ENCODE data around the gene IGSF3. TPM values are rescaled to one million over a fixed set of nuclear protein-coding genes. Genes with fewer than 3 reads are reported as not detected.

The IGSF3 gene
- polyA plus RNA-seq, 1 experiment, result 0.15 TPM

DNA sequence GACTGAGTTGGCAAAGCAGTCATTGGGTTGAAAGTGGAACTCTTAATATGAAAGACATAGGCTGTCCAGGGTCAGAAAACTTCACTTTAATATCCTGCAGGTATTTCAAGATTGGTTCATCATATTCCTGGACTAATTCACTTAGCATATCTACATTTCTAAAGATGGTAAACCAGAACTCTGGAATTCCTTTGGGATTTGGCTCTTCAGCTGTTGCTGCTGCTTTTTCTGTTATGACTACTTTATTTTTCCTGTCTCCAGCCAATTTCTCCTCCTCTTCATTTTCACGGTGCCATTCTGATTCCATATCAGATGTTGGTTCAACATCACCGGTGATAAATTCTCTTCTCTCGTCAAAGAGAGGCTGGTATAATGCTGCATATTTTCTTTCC is 134.1 kb downstream of the IGSF3 start:
- POLR2A ChIA-PET, result no interaction called here
- Histone ChIP-seq H3K36me3 (ENCODE audit: control insufficient read depth, insufficient read depth, low read length) (no peaks in the 10 kb centered on the region), H3K27me3 (ENCODE audit: control insufficient read depth, insufficient read depth, low read length) (no peaks in the 10 kb centered on the region), H3K4me3 (ENCODE audit: low read depth, low read length) (no peak overlapping the region)
- CTCF ChIA-PET, result no interaction called here
- DNase-seq (ENCODE audit: low read depth), result no peak
- TF ChIP-seq, protein P1, sequence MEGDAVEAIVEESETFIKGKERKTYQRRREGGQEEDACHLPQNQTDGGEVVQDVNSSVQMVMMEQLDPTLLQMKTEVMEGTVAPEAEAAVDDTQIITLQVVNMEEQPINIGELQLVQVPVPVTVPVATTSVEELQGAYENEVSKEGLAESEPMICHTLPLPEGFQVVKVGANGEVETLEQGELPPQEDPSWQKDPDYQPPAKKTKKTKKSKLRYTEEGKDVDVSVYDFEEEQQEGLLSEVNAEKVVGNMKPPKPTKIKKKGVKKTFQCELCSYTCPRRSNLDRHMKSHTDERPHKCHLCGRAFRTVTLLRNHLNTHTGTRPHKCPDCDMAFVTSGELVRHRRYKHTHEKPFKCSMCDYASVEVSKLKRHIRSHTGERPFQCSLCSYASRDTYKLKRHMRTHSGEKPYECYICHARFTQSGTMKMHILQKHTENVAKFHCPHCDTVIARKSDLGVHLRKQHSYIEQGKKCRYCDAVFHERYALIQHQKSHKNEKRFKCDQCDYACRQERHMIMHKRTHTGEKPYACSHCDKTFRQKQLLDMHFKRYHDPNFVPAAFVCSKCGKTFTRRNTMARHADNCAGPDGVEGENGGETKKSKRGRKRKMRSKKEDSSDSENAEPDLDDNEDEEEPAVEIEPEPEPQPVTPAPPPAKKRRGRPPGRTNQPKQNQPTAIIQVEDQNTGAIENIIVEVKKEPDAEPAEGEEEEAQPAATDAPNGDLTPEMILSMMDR (IDR thresholded peaks at IDR 0.05; ENCODE audit: insufficient read depth, low read depth, low read length), result no peak

DNA sequence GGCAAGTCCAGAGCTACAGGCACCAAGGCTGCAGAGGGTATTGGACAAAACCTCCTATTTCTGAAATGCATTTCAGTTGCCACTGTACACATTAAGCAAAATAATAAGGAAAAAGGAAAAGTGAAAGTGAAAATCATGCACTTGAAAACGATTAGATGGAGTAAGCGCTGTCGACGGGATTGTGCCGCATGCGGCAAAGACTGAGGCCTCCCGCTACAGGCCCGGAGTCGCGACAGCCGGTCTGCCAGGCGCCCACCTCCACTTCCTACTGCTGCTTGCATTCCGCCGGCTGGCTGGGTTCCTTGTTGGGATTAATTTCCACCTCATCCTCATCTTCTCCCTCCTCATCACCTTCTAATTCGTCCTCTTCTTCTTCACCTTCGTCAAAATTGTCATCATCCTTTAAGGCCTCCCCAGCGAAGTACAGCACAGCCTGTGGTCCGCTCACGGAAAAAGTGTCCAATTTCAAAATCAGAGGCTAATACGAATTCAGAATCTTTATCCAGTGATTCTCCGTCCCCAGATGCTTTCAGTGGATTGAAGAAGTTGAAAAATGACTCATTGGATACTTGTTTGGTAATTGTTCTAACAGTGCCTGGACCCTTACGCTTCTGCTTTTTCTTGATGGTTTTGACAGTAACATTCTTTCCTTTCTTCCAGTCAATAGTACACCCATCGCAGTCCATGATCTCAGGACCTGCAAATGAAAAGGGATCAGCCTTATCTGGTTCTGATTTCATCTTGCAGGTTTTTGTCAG is 134.7 kb downstream of the IGSF3 start:
- POLR2A ChIA-PET, result no interaction called here

DNA sequence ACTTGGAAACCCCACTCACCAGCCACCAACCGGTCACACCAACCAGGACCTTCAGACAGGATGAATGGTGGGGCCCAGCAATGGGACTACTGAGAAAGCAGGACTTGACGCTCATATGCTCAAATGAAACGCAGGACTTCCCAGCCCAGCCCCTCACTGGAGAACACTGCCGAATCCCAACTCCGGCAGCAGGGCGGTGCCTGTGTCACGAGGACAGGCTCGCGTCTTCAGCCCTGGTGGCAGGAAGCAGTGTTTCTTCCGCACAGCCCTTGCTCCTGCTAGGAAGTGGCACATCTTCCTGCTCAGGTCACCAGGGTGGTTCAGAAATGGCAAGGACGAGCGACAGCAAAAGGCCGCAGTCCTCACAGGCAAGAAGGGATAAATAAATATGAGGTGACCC is 135.6 kb downstream of the IGSF3 start:
- ChIA-PET CTCF (no interaction called here), POLR2A (no interaction called here)
- TF ChIP-seq, protein P1 (IDR thresholded peaks at IDR 0.05; ENCODE audit: insufficient read depth, low read depth, low read length), result no peak

More for the DNA sequence above, 134.7 kb downstream of the IGSF3 start:
- TF ChIP-seq, protein P1 (IDR thresholded peaks at IDR 0.05; ENCODE audit: insufficient read depth, low read depth, low read length), result no peak
- Histone ChIP-seq H3K27me3 (ENCODE audit: control insufficient read depth, insufficient read depth, low read length) (no peaks in the 10 kb centered on the region), H3K4me3 (ENCODE audit: low read depth, low read length) (no peak overlapping the region), H3K36me3 (ENCODE audit: control insufficient read depth, insufficient read depth, low read length) (no peaks in the 10 kb centered on the region)
- no peak for DNase-seq (ENCODE audit: low read depth)
- CTCF ChIA-PET, result no interaction called here

DNA sequence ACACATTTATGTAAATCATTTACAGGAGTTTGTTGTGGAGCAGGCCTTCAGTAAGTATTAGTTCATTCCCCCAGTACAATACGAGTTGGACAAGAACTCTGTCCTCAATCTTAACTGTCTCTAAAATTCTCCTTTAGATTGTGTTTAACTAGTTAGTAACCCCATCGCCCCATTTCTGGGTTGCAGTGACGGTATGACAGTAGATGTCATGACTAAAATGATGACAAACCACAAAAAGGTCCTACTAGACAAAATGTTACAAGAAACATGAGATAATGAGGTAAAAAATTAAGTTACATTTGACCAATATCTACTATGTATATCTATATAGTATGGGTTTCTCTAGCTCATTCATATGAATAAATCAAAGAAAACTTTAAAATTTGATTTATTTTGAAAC is 137.9 kb downstream of the IGSF3 start:
- DNase-seq (ENCODE audit: low read depth), result no peak
- ChIA-PET POLR2A (no interaction called here), CTCF (interaction anchor here (0.6 kb wide), 1 partner anchor 32 kb away, joined by 3 read pairs; no protein-coding TSS in a partner anchor)
- Histone ChIP-seq H3K4me3 (ENCODE audit: low read depth, low read length) (no peak overlapping the region), H3K27me3 (ENCODE audit: control insufficient read depth, insufficient read depth, low read length) (no peaks in the 10 kb centered on the region), H3K36me3 (ENCODE audit: control insufficient read depth, insufficient read depth, low read length) (no peaks in the 10 kb centered on the region)
- TF ChIP-seq, protein P1 (IDR thresholded peaks at IDR 0.05; ENCODE audit: insufficient read depth, low read depth, low read length), result no peak

More for the DNA sequence above, 135.6 kb downstream of the IGSF3 start:
- Histone ChIP-seq H3K36me3 (ENCODE audit: control insufficient read depth, insufficient read depth, low read length) (no peaks in the 10 kb centered on the region), H3K27me3 (ENCODE audit: control insufficient read depth, insufficient read depth, low read length) (no peaks in the 10 kb centered on the region), H3K4me3 (ENCODE audit: low read depth, low read length) (no peak overlapping the region)
- no peak for DNase-seq (ENCODE audit: low read depth)

DNA sequence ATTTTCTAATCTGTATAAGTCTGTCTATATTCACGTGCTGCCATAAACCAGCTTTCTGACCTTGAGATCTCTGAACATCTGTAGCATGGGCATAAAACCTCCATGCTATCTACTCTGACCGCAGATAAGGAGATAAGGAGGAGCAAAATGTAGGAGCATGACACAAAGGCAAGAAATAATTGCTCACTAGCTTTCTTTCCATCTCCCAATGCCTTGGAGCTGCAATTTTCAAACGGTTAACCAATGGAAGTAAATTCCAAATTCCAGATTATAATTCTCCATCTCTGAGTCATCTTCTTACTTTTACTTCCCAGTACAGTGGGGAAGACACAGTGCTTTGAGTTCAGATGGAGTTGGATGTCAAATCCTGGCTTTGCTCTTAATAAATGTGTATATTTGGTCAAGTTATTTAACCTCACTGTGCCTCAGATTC is 138.3 kb downstream of the IGSF3 start:
- Histone ChIP-seq H3K4me3 (ENCODE audit: low read depth, low read length) (no peak overlapping the region), H3K36me3 (ENCODE audit: control insufficient read depth, insufficient read depth, low read length) (no peaks in the 10 kb centered on the region), H3K27me3 (ENCODE audit: control insufficient read depth, insufficient read depth, low read length) (no peaks in the 10 kb centered on the region)
- CTCF ChIA-PET, result interaction anchor here (0.6 kb wide), 1 partner anchor 32 kb away, joined by 3 read pairs; no protein-coding TSS in a partner anchor
- DNase-seq (ENCODE audit: low read depth), result no peak
- POLR2A ChIA-PET, result no interaction called here
- TF ChIP-seq, protein P1 (IDR thresholded peaks at IDR 0.05; ENCODE audit: insufficient read depth, low read depth, low read length), result no peak
